Suppressor macrophage (primary cell): Measurements from ENCODE around the gene HSPA1A.
"Not testable (repeated sequence)": the region's sequence is repeated elsewhere in the genome, so short reads cannot be mapped to it uniquely, and the experiment has no call there.

Source experiments
- DNase-seq, 4 experiments: peaks; one replicate each; pipeline ENCODE4 v3.0.0-alpha.2; 2020 to 2022

HSPA1A gene

DNA sequence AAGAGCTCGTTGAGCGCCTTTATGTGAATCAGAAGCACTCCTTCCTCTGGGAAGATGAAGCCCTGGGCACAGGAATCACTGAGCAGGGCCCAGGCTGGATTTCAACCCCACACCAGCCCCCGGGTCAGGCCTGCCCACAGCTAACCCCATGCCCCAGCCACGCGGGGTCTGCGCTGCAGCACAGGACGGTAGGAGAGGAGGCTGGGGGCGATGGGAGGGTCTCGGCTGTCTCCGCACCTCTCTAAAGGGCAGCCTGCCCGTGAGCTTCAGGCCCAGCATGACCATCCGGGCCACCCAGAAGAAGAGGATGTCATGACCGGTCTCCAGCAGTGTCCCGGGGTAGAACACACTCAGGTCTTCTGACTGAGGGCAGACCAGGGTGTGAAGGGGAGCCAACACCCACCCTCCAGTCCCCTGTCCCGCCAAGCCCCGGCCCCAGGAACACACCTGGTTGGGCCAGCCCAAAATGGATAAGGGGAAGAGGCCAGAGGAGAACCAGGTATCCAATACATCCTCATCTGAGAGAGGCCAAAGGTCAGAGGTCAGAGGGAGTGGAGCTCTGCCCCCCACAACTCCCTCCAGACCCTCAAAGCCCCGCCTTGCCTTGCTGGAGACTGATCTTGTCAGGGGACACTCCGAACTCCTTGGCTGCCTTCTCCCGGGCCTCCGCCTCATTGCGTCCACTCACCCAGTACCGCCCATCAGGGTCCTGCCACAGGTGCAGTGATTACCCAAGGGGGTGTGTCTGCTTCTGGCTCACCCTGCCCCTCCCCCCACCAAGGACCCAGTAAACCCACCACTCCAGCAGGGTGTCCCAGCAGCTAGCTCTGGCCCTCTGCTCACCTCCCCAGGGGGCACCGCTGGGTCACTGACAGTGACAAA, 33.9 kb upstream of the HSPA1A start:
- DNase-seq = no peak

GRCh38 chr6:31782126-31782855, 33.1 kb upstream of the HSPA1A start:
- DNase-seq = no peak

GRCh38 chr6:31784098-31784925, 31.0 kb upstream of the HSPA1A start:
- no peak for DNase-seq

DNA sequence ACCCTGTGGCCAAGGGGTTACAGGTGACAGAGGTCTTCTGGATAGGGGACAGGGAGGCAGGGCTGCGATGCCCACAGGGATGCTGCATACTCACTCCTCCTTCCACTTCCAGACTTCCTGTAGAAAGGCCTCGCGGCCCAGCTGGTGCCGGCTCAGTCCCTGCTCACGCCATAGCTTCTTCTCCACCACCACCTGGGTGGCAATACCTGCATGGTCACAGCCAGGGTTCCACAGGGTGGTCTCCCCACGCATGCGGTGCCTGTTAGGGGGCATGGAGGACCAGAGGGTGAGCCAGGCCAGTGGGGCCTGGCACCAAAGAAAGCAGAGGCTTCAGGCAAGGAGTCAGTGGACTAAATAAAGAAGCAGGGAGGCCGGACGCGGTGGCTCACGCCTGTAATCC, 29.9 kb upstream of the HSPA1A start:
- DNase-seq = no peak

DNA sequence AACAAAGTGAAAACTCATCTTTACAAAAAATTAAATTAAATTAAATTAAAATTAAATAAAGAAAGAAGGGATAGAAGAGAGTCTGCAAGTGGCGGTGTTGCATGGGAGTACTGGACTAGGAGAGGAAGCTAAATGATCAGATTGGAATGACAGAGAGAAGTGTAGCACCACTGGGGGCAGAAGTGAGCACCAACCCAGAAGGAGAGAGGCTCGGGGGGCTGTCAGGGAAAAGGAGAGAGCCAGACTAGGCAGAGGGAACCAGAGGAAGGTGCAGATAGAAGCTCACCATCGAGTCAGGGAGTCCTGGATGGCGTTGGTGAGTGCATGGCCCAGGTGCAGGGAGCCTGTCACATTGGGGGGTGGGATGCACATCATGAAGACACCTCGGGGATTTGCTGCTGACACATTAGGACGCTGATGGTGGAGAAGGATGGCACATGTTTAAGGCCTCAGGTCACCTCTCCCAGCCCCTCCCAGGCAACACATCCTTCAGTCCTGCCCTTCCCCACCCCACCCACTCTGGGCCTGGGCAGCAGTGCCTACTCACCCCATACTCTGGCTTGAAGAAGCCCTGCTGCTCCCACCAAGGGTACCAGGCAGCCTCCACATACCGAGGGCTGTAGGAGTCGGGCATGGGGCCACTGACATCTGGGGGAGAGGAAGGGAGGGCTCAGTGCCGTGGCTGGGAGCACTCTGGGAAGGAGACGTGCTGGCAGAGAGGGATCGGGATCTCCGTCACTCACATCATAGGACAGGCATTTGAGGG, 23.8 kb upstream of the HSPA1A start:
- DNase-seq = peak; percentile 21 to 56 (median 46)

DNA sequence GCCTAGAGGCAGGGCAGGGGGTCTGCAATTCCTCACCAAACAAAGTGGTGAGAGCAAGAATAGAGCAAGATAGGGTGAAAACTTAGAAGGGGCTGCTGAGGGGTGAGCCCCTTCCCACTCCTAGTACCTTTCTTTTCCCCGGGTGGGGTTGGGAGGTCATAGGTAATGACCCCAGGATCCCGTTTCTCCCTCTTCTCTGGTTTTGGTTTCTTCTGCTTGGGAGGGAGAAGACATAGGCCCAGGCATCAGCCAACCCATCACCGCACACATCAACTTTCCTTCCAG, 23.3 kb upstream of the HSPA1A start:
- no peak for DNase-seq

GRCh38 chr6:31792761-31793171, 22.6 kb upstream of the HSPA1A start:
- no peak for DNase-seq

DNA sequence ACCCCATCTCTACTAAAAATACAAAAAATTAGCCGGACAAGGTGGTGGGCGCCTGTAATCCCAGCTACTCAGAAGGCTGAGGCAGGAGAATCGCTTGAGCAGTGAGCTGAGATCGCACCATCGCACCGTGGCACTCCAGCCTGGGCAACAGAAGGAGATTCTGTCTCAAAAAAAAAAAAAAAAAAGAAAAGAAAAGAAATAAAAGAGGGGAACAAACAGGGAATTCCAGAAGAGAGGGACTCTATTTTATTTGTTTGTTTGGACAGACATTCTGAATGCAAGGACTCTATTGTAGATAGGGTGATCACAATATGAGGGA, 21.5 kb upstream of the HSPA1A start:
- DNase-seq = not testable (repeated sequence)

DNA sequence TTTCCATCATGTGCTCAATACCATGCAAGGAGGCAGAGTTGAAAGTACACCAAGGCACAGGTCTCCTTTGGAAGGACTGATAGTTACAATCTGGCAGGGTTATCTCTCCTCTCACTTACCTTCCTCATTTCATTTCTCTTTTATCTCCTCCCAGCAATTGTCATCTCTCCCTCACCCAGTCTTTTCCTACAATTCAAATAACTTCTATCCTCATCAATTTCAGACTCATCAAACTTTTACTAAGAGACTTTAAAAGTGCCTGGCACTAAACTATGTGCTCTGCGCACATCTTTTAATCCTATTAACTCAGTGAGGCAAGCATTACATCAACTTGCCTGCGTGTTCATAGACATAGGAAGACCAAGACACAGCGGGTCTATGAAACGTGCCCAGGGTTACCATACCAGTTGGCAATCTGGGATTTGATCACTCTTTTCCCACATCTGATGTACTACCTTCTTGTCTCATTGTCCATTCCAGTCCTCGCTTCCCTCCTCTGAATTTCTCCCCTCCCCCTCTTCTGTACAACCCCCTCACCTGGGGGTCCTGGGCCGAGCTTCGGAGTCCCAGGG, 21.0 kb upstream of the HSPA1A start:
- peak in 1 of 4 experiments; percentile 20 for DNase-seq

DNA sequence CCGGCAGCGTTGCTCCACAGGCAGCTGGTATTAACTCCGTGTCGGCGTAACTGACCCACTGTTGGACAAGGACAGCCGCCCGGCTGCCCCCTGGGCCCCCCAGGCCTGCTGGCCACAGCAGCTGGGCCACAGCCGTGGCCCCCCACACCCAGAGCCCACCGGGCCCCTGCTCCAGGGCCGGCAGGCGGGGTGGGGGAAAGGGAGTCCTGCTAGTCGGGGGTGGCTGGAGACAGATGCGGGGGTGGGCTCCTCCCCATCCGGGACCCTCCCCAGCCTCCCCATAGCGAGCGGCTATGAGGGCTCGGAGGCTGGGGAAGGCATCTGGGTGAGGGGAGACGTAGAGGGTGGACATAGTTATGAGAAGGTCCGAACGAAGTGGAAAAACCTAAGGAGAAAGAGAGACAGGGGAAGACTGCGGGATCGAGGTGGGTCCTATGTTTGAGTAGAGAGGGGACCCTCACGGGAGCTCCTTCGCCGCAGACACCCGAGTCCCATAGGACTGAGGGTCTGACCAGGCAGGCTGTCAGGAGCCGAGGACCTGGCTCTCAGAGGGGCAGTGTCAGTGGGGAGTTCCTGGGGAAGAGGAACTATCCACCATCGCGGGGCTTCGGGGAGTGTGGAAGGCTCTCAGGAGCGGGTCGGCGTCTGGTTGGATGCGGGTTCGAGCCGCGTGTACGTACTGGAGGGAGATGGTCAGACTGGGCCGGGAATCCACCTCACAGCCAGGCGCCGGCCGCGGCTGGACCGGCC, 20.3 kb upstream of the HSPA1A start:
- DNase-seq = peak in 1 of 4 experiments; percentile 72

- DNase-seq = peak; percentile 96 to 99 (median 98)
These were observed 19.6 kb upstream of the HSPA1A start, which contains the start of gene VARS1 for GRCh38 chr6:31795616-31796298. TSS of gene VARS1 (minus strand) at chr6:31795752. CDS start at chr6:31795217, 535 bp downstream.

DNA sequence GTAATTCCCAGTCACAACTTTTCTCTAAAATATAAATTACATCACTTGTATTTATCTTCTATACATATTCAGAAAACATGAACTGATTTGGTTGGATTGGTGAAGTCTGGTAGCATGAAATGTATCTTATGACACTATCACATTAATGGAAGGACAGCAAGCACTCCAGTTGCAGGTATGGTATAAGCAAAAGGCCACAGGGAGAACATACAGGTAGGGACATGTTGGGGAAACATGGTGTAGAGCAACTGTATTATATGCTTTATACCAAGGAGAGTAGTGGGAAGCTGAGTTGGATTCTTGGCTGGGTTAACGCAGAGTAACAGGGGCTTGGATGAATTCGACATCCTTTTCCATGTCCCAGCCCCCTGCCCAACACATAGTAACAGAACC, 18.4 kb upstream of the HSPA1A start:
- DNase-seq = no peak

- no peak for DNase-seq
These were observed 17.8 kb upstream of the HSPA1A start for GRCh38 chr6:31797588-31797987.

GRCh38 chr6:31799781-31800180, 15.6 kb upstream of the HSPA1A start:
- no peak for DNase-seq

DNA sequence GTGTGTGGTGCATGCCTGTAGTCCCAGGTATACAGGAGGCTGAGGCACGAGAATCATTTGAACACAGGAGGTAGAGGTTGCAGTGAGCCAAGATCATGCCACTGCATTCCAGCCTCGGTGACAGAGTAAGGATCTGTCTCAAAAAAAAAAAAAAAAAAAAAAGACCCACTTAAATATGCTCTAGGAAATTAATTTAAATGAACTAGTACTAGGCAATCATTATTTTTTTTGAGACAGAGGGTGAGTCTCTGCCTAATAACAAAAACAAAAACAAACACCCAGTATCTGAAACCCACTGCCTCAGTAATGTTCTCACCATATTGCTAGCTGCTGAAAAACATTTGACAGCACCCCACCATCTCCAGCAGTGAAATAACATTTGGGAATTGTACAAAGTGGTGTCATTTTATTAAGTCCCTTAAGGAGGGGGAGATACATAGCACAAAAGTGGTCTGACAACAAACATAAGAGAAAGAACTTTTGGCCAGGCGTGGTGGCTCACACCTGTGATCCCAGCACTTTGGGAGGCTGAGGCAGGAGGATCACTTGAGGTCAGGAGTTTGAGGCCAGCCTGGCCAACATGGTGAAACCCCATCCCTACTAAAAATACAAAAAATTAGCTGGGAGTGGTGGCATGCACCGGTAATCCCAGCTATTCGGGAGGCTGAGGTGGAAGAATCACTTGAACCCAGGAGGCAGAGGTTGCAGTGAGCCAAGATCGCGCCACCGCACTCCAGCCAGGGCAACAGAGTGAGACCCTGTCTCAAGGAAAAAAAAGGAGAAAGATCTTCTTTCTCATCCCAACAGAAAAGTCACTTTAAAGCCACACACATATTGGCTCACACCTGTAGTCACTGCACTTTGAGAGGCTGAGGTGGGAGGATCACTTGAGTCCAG, 14.1 kb upstream of the HSPA1A start:
- not testable (repeated sequence) for DNase-seq

DNA sequence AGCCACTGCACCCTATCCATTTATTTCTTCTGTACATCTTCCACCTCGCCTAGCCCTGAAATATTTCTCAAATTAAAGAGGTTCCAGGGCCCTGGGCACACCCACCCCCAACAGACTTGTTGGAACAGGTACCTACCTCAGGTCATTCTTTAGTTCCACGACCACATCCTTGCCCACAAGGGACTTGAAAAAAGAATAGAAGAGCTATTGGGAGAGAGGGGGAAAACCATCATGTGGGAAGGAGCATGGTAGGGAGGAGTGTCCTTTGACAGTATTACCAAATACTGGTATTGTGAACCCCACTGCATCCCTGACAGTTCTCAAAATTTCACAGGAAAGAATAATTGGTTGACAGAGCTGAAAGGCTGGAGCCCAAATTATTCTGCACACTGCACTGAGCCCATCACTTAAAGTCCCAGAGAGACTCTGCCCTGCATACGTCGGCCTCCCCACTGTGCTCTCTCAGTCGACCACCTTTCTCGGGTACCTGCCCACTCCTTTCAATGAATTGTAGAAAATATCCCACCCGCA, 9.3 kb upstream of the HSPA1A start:
- no peak for DNase-seq

GRCh38 chr6:31806470-31807272, 8.7 kb upstream of the HSPA1A start, which contains the start of gene LSM2:
TSS of gene LSM2 (minus strand) at chr6:31806966. CDS start at chr6:31806757, 209 bp downstream.
- DNase-seq = peak; percentile 99

DNA sequence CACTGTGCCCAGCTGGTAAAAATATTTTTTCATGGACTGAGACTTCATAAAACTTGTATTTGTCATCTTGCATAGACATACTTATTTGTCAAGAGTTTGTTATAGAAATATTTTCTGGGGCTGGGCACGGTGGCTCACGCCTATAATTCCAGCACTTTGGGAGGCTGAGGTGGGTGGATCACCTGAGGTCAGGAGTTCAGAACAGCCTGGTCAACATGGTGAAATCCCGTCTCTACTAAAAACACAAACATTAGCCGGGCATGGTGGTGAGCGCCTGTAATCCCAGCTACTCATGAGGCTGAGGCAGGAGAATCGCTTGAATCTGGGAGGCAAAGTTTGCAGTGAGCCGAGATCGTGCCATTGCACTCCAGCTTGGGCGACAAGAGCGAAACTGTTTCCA, 6.7 kb upstream of the HSPA1A start:
- DNase-seq = not testable (repeated sequence)
